Smooth muscle cell (in vitro differentiated cells): Measurements from ENCODE around the gene AUP1. TPM values are rescaled to one million over a fixed set of nuclear protein-coding genes. Genes with fewer than 3 reads are reported as not detected.

Source experiments
- DNase-seq: peaks from one replicate; lab custom pipeline; 2025; ENCODE audit not compliant: unreplicated experiment; lab: John Stamatoyannopoulos, UW
- H2AFZ ChIP-seq: fragments of 200-600 bp; sonication (generic); 2 replicates; pipeline ENCODE4 v1.6.0; 2016; ENCODE audit warnings: antibody characterized with exemption, low read depth, mild to moderate bottlenecking
- H3F3A ChIP-seq: fragments of 200-600 bp; sonication (generic); 2 replicates; pipeline ENCODE4 v1.6.0; 2017; ENCODE audit warnings: antibody characterized with exemption, low read depth
- H3K27ac ChIP-seq: fragments of 200-600 bp; sonication (generic); 2 replicates; pipeline ENCODE4 v1.5.1; 2016; ENCODE audit warnings: low read depth, mild to moderate bottlenecking
- H3K27me3 ChIP-seq: fragments of 200-600 bp; sonication (generic); 2 replicates; pipeline ENCODE4 v1.6.1; 2016; ENCODE audit warnings: low read depth, mild to moderate bottlenecking
- H3K36me3 ChIP-seq: fragments of 200-600 bp; sonication (generic); 2 replicates; pipeline ENCODE4 v1.5.1; 2016; ENCODE audit warnings: low read depth
- H3K4me1 ChIP-seq: fragments of 200-600 bp; sonication (generic); 2 replicates; pipeline ENCODE4 v1.5.1; 2016; ENCODE audit warnings: low read depth
- H3K4me2 ChIP-seq: fragments of 200-600 bp; sonication (generic); 2 replicates; pipeline ENCODE4 v1.6.0; 2016; ENCODE audit warnings: mild to moderate bottlenecking
- H3K4me3 ChIP-seq: fragments of 200-600 bp; sonication (generic); 2 replicates; pipeline ENCODE4 v1.5.1; 2016; ENCODE audit warnings: mild to moderate bottlenecking
- H3K79me2 ChIP-seq: fragments of 200-600 bp; sonication (generic); 2 replicates; pipeline ENCODE4 v1.6.0; 2016; ENCODE audit warnings: low read depth, mild to moderate bottlenecking
- H3K9ac ChIP-seq: fragments of 200-600 bp; sonication (generic); 2 replicates; pipeline ENCODE4 v1.6.0; 2016; ENCODE audit warnings: low read depth
- H3K9me3 ChIP-seq: fragments of 200-600 bp; sonication (generic); replicated peaks from 2 replicates; pipeline ENCODE4 v1.5.1; 2016; ENCODE audit warnings: low read depth
- H4K20me1 ChIP-seq: fragments of 200-600 bp; sonication (generic); 2 replicates; pipeline ENCODE4 v1.6.0; 2016; ENCODE audit warnings: low read depth
- CTCF ChIP-seq: fragments of 200-600 bp; sonication (generic); IDR thresholded peaks from 2 replicates; pipeline ENCODE4 v1.5.1; 2017; ENCODE audit warnings: borderline replicate concordance, mild to moderate bottlenecking, antibody characterized with exemption; ENCODE audit not compliant: insufficient read depth, poor library complexity, severe bottlenecking
- WGBS: methylation state at CpG from one replicate; pipeline ENCODE4 v1.1.7; 2016; ENCODE audit warnings: low lambda C conversion rate; 5-methylcytosine and 5-hydroxymethylcytosine counted together
- polyA plus RNA-seq: library from polyadenylated mRNA; unstranded; fragments of >200 nt; fragmentation: Nextera tagmentation; extraction: Ambion mirVana; gene quantifications from 2 replicates; pipeline ENCODE4 v1.2.1, GENCODE V29; 2016
- total RNA-seq: library from RNA; depleted of rRNA; stranded (reverse); fragments of >200 nt; gene quantifications from 2 replicates; pipeline ENCODE4 v1.2.3, GENCODE V29; 2014

Gene AUP1
- total and polyA plus RNA-seq, 2 experiments from 2014 or later = 104 to 138 TPM

- Histone ChIP-seq H3K79me2 (no peaks in the 10 kb centered on the region), H3K36me3 (no peaks in the 10 kb centered on the region), H4K20me1 (no peaks in the 10 kb centered on the region), H3K9ac (no peak overlapping the region), H3K4me2 (no peak overlapping the region), H2AFZ (no peak overlapping the region), H3K4me1 (peaks cover 21% of the 10 kb centered on the region), H3K4me3 (no peak overlapping the region), H3K27me3 (peaks cover 84% of the 10 kb centered on the region), H3K9me3 (no peaks in the 10 kb centered on the region), H3F3A (peaks cover 5% of the 10 kb centered on the region), H3K27ac (no peak overlapping the region)
- 11% methylated on average over 20 of the region's 36 CpGs for WGBS
- no peak for TF ChIP-seq CTCF
- DNase-seq = no peak
Measured at GRCh38 chr2:74512744-74513604, 16.5 kb downstream of the AUP1 start.

DNA sequence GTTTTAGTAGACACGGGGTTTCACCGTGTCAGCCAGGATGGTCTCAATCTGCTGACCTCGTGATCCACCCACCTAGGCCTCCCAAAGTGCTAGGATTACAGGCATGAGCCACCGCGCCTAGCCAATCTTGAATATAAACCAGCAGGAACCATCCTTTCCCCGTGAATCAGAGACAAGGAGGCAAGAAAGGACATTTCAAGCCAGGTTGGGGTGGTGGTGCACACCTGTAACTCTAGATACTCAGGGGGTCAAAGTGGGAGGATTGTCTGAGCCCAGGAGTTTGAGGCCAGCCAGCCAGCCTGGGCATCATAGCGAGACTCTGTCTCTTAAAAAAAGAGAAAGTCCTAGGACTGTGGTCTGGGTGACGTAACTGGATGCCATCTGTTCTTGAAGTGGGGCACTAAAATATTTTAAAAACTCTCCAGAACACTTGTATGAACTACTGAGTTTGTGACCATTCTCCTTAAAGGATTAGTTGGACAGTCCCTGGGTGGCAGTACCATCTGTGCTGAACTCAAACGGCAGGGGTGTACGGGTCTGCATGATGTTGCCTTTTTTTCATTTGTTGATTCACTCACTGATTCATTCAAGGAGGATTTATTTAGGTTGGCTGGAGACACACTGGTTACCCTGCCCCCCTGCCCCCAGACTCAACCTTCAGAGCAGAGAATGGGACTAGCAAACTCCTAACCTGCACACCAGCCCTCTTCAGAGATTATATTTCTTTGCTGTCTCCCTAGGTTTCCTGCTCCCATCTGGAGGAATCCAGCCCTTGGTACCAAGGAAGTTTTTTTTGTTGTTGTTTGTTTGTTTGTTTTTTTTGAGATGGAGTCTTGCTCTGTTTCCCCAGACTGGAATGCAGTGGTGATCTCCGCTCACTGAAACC, 18.2 kb downstream of the AUP1 start:
- Histone ChIP-seq H3K4me2 (no peak overlapping the region), H2AFZ (no peak overlapping the region), H3K9ac (no peak overlapping the region), H3F3A (peaks cover 5% of the 10 kb centered on the region), H3K4me3 (no peak overlapping the region), H3K9me3 (no peaks in the 10 kb centered on the region), H3K36me3 (no peaks in the 10 kb centered on the region), H3K27me3 (peaks cover 68% of the 10 kb centered on the region), H3K27ac (no peak overlapping the region), H3K79me2 (peaks cover 6% of the 10 kb centered on the region), H3K4me1 (peaks cover 26% of the 10 kb centered on the region), H4K20me1 (no peaks in the 10 kb centered on the region)
- no peak for DNase-seq
- WGBS = 70% methylated on average over 11 of the region's 11 CpGs
- no peak for TF ChIP-seq CTCF

- Histone ChIP-seq H3F3A (peaks cover 5% of the 10 kb centered on the region), H3K27ac (no peak overlapping the region), H3K4me2 (no peak overlapping the region), H3K9ac (no peak overlapping the region), H3K36me3 (no peaks in the 10 kb centered on the region), H2AFZ (no peak overlapping the region), H3K9me3 (no peaks in the 10 kb centered on the region), H3K4me1 (peaks cover 31% of the 10 kb centered on the region), H4K20me1 (peaks cover 4% of the 10 kb centered on the region), H3K79me2 (peaks cover 16% of the 10 kb centered on the region), H3K4me3 (no peak overlapping the region), H3K27me3 (peaks cover 57% of the 10 kb centered on the region)
- no peak for DNase-seq
- WGBS = 95% methylated on average over 4 of the region's 4 CpGs
- no peak for TF ChIP-seq CTCF
Measured at GRCh38 chr2:74510272-74510671, 19.2 kb downstream of the AUP1 start.
